ENCODE results near the gene MAGI1.

DNA sequence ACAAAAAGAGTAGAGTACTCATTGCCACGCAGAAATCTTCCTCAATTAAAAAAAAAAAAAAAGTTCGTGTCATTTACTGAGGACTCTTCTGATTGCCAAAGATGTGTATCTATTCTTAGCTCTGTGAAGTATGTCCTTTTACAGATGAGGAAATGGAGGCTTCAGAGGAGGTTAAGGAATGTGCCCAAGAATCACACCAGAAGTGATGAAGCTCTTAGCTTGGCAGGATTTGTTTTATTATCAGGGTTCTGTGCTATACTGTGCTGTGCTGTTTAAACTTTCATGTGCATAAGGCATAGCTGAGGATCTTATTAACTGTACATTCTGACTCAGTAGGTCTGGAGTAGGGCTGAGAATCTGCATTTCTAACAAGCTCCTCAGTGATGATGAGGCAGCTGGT is 685.8 kb downstream of the MAGI1 start:
- TF ChIP-seq, protein P1, sequence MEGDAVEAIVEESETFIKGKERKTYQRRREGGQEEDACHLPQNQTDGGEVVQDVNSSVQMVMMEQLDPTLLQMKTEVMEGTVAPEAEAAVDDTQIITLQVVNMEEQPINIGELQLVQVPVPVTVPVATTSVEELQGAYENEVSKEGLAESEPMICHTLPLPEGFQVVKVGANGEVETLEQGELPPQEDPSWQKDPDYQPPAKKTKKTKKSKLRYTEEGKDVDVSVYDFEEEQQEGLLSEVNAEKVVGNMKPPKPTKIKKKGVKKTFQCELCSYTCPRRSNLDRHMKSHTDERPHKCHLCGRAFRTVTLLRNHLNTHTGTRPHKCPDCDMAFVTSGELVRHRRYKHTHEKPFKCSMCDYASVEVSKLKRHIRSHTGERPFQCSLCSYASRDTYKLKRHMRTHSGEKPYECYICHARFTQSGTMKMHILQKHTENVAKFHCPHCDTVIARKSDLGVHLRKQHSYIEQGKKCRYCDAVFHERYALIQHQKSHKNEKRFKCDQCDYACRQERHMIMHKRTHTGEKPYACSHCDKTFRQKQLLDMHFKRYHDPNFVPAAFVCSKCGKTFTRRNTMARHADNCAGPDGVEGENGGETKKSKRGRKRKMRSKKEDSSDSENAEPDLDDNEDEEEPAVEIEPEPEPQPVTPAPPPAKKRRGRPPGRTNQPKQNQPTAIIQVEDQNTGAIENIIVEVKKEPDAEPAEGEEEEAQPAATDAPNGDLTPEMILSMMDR (IDR thresholded peaks at IDR 0.05) = no peak
- no peak for TF ChIP-seq EZH2 (IDR thresholded peaks at IDR 0.05; ENCODE audit: borderline replicate concordance, insufficient read depth, low read depth, low read length, poor library complexity, severe bottlenecking)
